Astrocyte (in vitro differentiated cells and primary cell): ENCODE results near the gene ALCAM. TPM values are rescaled to one million over a fixed set of nuclear protein-coding genes. Genes with fewer than 3 reads are reported as not detected.

ENCODE experiments used
- DNase-seq: peaks from one replicate; pipeline ENCODE4 v3.0.0-alpha.2; 2010; ENCODE audit warnings: low read depth
- FAIRE-seq: peaks from 2 replicates; lab custom pipeline; 2011; peaks lifted over from hg19 to GRCh38; lab: Jason Lieb, UNC
- H2AFZ ChIP-seq: 2 replicates; pipeline ENCODE4 v1.6.0; 2012; ENCODE audit warnings: low read depth, low read length, inconsistent platforms
- H3K27ac ChIP-seq: 2 replicates; pipeline ENCODE4 v1.5.1; 2011; ENCODE audit warnings: low read depth, low read length, inconsistent platforms
- H3K27me3 ChIP-seq: 2 replicates; pipeline ENCODE4 v1.6.0; 2011; ENCODE audit warnings: low read length, inconsistent platforms; ENCODE audit not compliant: insufficient read depth
- H3K36me3 ChIP-seq: 2 replicates; pipeline ENCODE4 v1.5.1; 2011; ENCODE audit warnings: low read length, inconsistent platforms; ENCODE audit not compliant: insufficient read depth
- H3K4me1 ChIP-seq: 2 replicates; pipeline ENCODE4 v1.5.1; 2011; ENCODE audit warnings: low read length, inconsistent platforms; ENCODE audit not compliant: insufficient read depth
- H3K4me2 ChIP-seq: 2 replicates; pipeline ENCODE4 v1.6.0; 2012; ENCODE audit warnings: low read length, inconsistent platforms
- H3K4me3 ChIP-seq: 2 replicates; pipeline ENCODE4 v1.5.1; 2011; ENCODE audit warnings: low read depth, mild to moderate bottlenecking, low read length, inconsistent platforms; ENCODE audit not compliant: insufficient read depth
- H3K79me2 ChIP-seq: 2 replicates; pipeline ENCODE4 v1.6.0; 2012; ENCODE audit warnings: mild to moderate bottlenecking, low read length, inconsistent platforms; ENCODE audit not compliant: insufficient read depth
- H3K9ac ChIP-seq: 2 replicates; pipeline ENCODE4 v1.6.0; 2012; ENCODE audit warnings: mild to moderate bottlenecking, low read length, inconsistent platforms
- H3K9me3 ChIP-seq: 2 replicates; pipeline ENCODE4 v1.5.1; 2012; ENCODE audit warnings: low read depth, mild to moderate bottlenecking, low read length, inconsistent platforms; ENCODE audit not compliant: insufficient read depth
- H4K20me1 ChIP-seq: 2 replicates; pipeline ENCODE4 v1.6.0; 2012; ENCODE audit warnings: low read length, inconsistent platforms; ENCODE audit not compliant: insufficient read depth
- H3K27ac Mint-ChIP-seq: one replicate; pipeline ENCODE4 v1.8.0; 2021; ENCODE audit warnings: mild to moderate bottlenecking, mixed read lengths; ENCODE audit not compliant: unreplicated experiment
- H3K27me3 Mint-ChIP-seq: one replicate; pipeline ENCODE4 v1.8.0; 2021; ENCODE audit warnings: low read depth, mixed read lengths; ENCODE audit not compliant: unreplicated experiment
- H3K36me3 Mint-ChIP-seq: one replicate; pipeline ENCODE4 v1.8.0; 2021; ENCODE audit warnings: low read depth, mixed read lengths; ENCODE audit not compliant: unreplicated experiment
- H3K4me1 Mint-ChIP-seq: one replicate; pipeline ENCODE4 v1.8.0; 2021; ENCODE audit warnings: low read depth, mixed read lengths; ENCODE audit not compliant: unreplicated experiment
- H3K4me3 Mint-ChIP-seq: one replicate; pipeline ENCODE4 v1.8.0; 2021; ENCODE audit warnings: mild to moderate bottlenecking, moderate library complexity, mixed read lengths; ENCODE audit not compliant: unreplicated experiment
- H3K9me3 Mint-ChIP-seq: one replicate; pipeline ENCODE4 v1.8.0; 2021; ENCODE audit warnings: mild to moderate bottlenecking, mixed read lengths; ENCODE audit not compliant: unreplicated experiment
- CTCF ChIP-seq: IDR thresholded peaks from 2 replicates; pipeline ENCODE4 v1.5.1; 2011; ENCODE audit warnings: low read depth, mild to moderate bottlenecking, inconsistent platforms, low read length, moderate library complexity; ENCODE audit not compliant: insufficient read depth
- EZH2 ChIP-seq: IDR thresholded peaks from 2 replicates; pipeline ENCODE4 v1.6.1; 2012; ENCODE audit warnings: mild to moderate bottlenecking, low read length, inconsistent platforms; ENCODE audit not compliant: insufficient read depth
- total RNA-seq: library from RNA; stranded (reverse); gene quantifications from 2 replicates; pipeline ENCODE4 v1.2.1, GENCODE V29; 2021

The ALCAM gene
- total RNA-seq, 1 donor from 2014 or later: 154 TPM

- peaks cover 44% of the 10 kb centered on the region for H3K4me1 ChIP-seq
- H2AFZ ChIP-seq: no peak overlapping the region
- H3K9me3 Mint-ChIP-seq: no peaks in the 10 kb centered on the region
- peaks cover 24% of the 10 kb centered on the region for H3K79me2 ChIP-seq
- H3K36me3 Mint-ChIP-seq: peaks cover 3% of the 10 kb centered on the region
- peak overlapping the region; percentile 95 for H3K27ac ChIP-seq
- H3K4me1 Mint-ChIP-seq: peaks cover 40% of the 10 kb centered on the region
- no peaks in the 10 kb centered on the region for H3K9me3 ChIP-seq
- DNase-seq: peak; percentile 68
- no peak for TF ChIP-seq EZH2
- no peak for TF ChIP-seq CTCF
- H3K4me2 ChIP-seq: peak overlapping the region; percentile 94
- peak overlapping the region; percentile 90 for H3K9ac ChIP-seq
- FAIRE-seq: peak; percentile 9
- H3K36me3 ChIP-seq: no peaks in the 10 kb centered on the region
- no peaks in the 10 kb centered on the region for H4K20me1 ChIP-seq
- H3K4me3 ChIP-seq: no peak overlapping the region
- no peaks in the 10 kb centered on the region for H3K27me3 ChIP-seq
- H3K4me3 Mint-ChIP-seq: peak overlapping the region; percentile 37
- peak overlapping the region; percentile 98 for H3K27ac Mint-ChIP-seq
- no peaks in the 10 kb centered on the region for H3K27me3 Mint-ChIP-seq
These were observed 2.6 kb upstream of the ALCAM start for GRCh38 chr3:105364128-105364527.

GRCh38 chr3:105365081-105365390 lies 1.7 kb upstream of the ALCAM start:
- Mint-ChIP-seq H3K4me1 (peaks cover 40% of the 10 kb centered on the region), H3K4me3 (peak overlapping the region; percentile 96), H3K9me3 (no peaks in the 10 kb centered on the region), H3K36me3 (peaks cover 3% of the 10 kb centered on the region), H3K27me3 (no peaks in the 10 kb centered on the region), H3K27ac (peak overlapping the region; percentile 98)
- H3K4me1 ChIP-seq: peaks cover 35% of the 10 kb centered on the region
- DNase-seq (no peak), FAIRE-seq (no peak)
- H3K27ac ChIP-seq: peak overlapping the region; percentile 95
- H3K27me3 ChIP-seq: no peaks in the 10 kb centered on the region
- no peaks in the 10 kb centered on the region for H3K9me3 ChIP-seq
- peak overlapping the region; percentile 90 for H3K4me3 ChIP-seq
- H3K79me2 ChIP-seq: peaks cover 33% of the 10 kb centered on the region
- H3K9ac ChIP-seq: peak overlapping the region; percentile 90
- H3K4me2 ChIP-seq: peak overlapping the region; percentile 94
- no peaks in the 10 kb centered on the region for H4K20me1 ChIP-seq
- no peaks in the 10 kb centered on the region for H3K36me3 ChIP-seq
- peak overlapping the region; percentile 12 for H2AFZ ChIP-seq
- no peak for TF ChIP-seq EZH2
- no peak for TF ChIP-seq CTCF

- peak overlapping the region; percentile 94 for H3K4me2 ChIP-seq
- DNase-seq (peak; percentile 63), FAIRE-seq (no peak)
- H3K27ac Mint-ChIP-seq: peak overlapping the region; percentile 98
- peak overlapping the region; percentile 90 for H3K4me3 ChIP-seq
- no peaks in the 10 kb centered on the region for H3K27me3 ChIP-seq
- no peaks in the 10 kb centered on the region for H3K36me3 ChIP-seq
- H3K36me3 Mint-ChIP-seq: peaks cover 3% of the 10 kb centered on the region
- H3K4me1 Mint-ChIP-seq: peaks cover 42% of the 10 kb centered on the region
- peak overlapping the region; percentile 12 for H2AFZ ChIP-seq
- no peaks in the 10 kb centered on the region for H4K20me1 ChIP-seq
- H3K79me2 ChIP-seq: peaks cover 39% of the 10 kb centered on the region
- TF ChIP-seq EZH2 (no peak), CTCF (no peak)
- H3K9me3 Mint-ChIP-seq: no peaks in the 10 kb centered on the region
- H3K27ac ChIP-seq: peak overlapping the region; percentile 95
- peak overlapping the region; percentile 90 for H3K9ac ChIP-seq
- H3K4me1 ChIP-seq: peaks cover 36% of the 10 kb centered on the region
- H3K9me3 ChIP-seq: no peaks in the 10 kb centered on the region
- peak overlapping the region; percentile 96 for H3K4me3 Mint-ChIP-seq
- no peaks in the 10 kb centered on the region for H3K27me3 Mint-ChIP-seq
These were observed 1.1 kb upstream of the ALCAM start for GRCh38 chr3:105365391-105366325.
